Measurements from ENCODE around the gene KANSL2.
"Not testable (repeated sequence)": the region's sequence is repeated elsewhere in the genome, so short reads cannot be mapped to it uniquely, and the experiment has no call there.

The KANSL2 gene, protein sequence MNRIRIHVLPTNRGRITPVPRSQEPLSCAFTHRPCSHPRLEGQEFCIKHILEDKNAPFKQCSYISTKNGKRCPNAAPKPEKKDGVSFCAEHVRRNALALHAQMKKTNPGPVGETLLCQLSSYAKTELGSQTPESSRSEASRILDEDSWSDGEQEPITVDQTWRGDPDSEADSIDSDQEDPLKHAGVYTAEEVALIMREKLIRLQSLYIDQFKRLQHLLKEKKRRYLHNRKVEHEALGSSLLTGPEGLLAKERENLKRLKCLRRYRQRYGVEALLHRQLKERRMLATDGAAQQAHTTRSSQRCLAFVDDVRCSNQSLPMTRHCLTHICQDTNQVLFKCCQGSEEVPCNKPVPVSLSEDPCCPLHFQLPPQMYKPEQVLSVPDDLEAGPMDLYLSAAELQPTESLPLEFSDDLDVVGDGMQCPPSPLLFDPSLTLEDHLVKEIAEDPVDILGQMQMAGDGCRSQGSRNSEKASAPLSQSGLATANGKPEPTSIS

GRCh38 chr12:48681710-48682532 is at the start of gene KANSL2:
Gene KANSL2, minus strand, starts transcription at chr12:48682238. Its CDS starts 606 bp downstream, at chr12:48681632.
- DNase-seq (ENCODE audit: insufficient read length, low spot score) (peak; percentile 99), FAIRE-seq (peak; percentile 86)

- DNase-seq (ENCODE audit: insufficient read length, low spot score) (no peak), FAIRE-seq (no peak)
Observed at GRCh38 chr12:48728807-48729206, 46.8 kb upstream of the KANSL2 start.

DNA sequence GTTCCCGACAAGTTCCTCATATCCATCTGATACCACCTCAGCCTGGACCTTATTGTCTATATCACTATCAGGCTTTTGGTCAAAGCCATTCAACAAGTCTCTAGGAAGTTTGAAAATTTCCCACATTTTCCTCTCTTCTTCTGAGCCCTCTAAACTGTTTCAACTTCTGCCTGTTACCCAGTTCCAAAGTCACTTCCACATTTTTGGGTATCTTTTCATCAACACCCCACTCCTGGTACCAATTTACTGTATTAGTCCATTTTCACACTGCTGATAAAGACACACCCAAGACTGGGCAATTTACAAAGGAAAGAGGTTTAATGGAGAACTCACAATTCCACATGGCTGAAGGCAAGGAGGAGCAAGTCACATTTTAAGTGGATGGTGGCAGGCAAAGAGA is 38.7 kb upstream of the KANSL2 start:
- not testable (repeated sequence) for DNase-seq (ENCODE audit: insufficient read length, low spot score); FAIRE-seq

DNA sequence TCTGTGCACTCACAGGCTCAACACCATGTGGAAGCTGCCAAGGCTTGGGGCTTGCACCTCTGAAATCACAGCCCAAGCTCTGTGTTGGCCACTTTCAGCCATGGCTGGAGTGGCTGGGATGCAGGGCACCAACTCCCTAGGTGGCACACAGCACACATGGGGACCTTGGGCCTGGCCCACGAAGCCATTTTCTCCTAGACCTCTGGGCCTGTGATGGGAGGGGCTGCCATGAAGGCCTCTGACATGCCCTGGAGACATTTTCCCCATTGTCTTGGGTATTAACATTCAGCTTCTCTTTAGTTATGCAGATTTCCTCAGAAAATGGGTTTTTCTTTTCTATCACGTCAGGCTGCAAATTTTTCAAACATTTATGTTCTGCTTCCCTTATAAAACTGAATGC is 38.1 kb upstream of the KANSL2 start:
- FAIRE-seq; DNase-seq (ENCODE audit: insufficient read length, low spot score): not testable (repeated sequence)

DNA sequence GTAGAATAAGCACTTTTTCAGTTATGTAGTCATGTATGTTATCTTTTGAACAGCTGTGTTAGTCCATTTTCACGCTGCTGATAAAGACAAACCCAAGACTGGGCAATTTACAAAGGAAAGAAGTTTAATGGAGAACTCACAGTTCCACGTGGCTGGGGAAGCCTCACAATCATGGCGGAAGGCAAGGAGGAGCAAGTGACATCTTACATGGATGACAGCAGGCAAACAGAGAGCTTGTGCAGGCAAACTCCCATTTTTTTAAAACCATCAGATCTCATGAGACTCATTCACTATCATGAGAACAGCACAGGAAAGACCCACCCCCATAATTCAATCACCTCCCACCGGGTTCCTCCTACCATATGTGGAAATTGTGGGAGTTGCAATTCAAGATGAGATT is 37.0 kb upstream of the KANSL2 start:
- not testable (repeated sequence) for DNase-seq (ENCODE audit: insufficient read length, low spot score); FAIRE-seq

DNA sequence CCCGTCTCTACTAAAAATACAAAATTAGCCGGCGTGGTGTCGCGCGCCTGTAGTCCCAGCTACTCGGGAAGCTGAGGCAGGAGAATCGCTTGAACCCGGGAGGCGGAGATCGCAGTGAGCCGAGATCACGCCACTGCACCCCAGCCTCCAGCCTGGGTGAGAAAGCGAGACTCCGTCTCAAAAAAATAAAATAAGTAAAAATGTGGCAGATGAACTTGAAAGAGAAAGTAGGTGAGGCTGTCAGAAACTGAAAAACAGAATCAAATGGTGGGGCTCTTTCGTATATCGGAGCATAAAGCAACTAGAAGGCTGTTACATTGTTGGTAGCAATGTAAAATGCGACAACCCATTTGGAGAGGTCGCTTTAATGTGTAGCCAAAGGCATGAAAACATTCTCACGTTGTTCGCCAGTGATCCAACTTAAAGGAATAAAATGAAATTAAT is 35.2 kb upstream of the KANSL2 start:
- FAIRE-seq = no peak

GRCh38 chr12:48716493-48717251 is 34.6 kb upstream of the KANSL2 start, which contains the start of gene CCNT1:
Gene CCNT1, minus strand, starts transcription at chr12:48716707. Its CDS starts 32 bp downstream, at chr12:48716675.
- DNase-seq (ENCODE audit: insufficient read length, low spot score) (peak; percentile 100), FAIRE-seq (peak; percentile 90)

More for the DNA sequence above, 35.2 kb upstream of the KANSL2 start:
- DNase-seq (ENCODE audit: insufficient read length, low spot score) = no peak

DNA sequence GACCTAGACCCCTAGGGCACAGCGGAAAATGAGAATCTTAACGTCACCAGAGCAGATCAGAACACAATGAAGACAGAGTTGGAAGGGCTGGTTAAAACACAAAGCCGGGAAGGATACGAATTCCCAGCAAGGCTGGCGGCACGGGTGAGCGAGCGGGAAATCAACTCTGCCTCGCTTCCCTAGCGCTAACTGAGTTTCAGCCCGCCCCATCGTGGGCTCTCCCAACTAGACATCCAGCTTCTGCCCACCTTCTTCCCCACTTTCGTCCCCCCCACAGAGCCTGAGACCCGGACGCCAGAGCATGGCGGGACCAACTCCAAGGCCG is 34.1 kb upstream of the KANSL2 start:
- DNase-seq (ENCODE audit: insufficient read length, low spot score) (no peak), FAIRE-seq (no peak)

DNA sequence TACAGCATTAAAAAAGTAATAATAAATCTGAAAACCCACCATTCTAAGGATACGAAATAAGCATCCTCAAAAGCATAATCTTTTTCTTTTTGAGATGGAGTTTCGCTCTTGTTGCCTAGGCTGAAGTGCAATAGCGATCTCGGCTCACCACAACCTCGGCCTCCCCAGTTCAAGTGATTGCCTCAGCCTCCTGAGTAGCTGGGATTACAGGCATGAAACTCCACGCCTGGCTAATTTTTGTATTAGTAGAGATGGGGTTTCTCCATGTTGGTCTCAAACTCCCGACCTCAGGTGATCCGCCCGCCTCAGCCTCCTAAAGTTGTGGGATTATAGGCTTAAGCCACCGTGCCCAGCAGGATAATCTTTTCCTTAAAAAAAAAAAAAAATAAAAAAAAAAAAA is 30.2 kb upstream of the KANSL2 start:
- no peak for DNase-seq (ENCODE audit: insufficient read length, low spot score)

GRCh38 chr12:48698822-48699221 is 16.8 kb upstream of the KANSL2 start:
- FAIRE-seq; DNase-seq (ENCODE audit: insufficient read length, low spot score): not testable (repeated sequence)

More for the DNA sequence above, 30.2 kb upstream of the KANSL2 start:
- FAIRE-seq = no peak

GRCh38 chr12:48696626-48697025 is 14.6 kb upstream of the KANSL2 start:
- no peak for FAIRE-seq

DNA sequence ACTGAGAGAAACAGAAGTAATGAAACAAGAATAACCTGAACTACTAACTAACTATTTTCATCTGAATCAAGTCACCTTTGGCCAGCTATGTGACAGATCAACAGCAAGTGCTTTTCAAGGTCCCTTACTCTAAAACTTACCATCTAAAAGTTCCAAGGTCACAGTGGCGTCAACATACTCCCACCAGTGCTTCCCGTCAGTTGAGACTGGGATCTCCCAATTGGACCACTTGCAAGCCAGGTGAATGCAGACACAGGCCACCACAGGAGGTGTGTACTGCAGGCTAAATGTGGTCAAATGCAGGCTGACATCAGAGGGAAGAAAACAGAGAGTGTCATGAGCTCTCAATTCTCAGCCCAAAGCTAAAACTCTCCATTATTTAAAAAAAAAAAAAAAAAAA is 13.8 kb upstream of the KANSL2 start:
- FAIRE-seq = no peak

More at GRCh38 chr12:48696626-48697025, 14.6 kb upstream of the KANSL2 start:
- DNase-seq (ENCODE audit: insufficient read length, low spot score) = no peak

GRCh38 chr12:48694038-48694437 is 12.0 kb upstream of the KANSL2 start:
- FAIRE-seq = no peak
- no peak for DNase-seq (ENCODE audit: insufficient read length, low spot score)

More for the DNA sequence above, 13.8 kb upstream of the KANSL2 start:
- DNase-seq (ENCODE audit: insufficient read length, low spot score) = no peak

DNA sequence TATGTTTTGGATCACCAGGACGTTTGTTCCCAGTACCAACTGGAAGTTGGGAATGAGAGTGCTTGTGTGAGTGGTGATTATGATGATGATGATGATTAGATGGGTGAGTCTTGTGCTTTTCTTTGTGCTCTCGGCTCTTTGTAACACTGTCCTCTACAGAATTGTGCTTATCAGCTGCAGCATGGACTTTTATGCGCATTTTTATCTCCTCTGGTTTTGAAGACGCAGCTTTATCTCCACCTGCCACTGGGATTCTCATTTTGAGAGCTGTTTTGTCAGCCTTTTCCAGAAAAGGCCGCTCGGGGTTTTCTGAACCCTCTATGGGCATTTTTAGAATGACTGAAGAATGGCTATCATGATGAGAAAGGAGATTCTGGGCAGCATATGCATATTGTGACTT is 11.5 kb upstream of the KANSL2 start:
- DNase-seq (ENCODE audit: insufficient read length, low spot score) = no peak
- FAIRE-seq = no peak

GRCh38 chr12:48691826-48692487 is 9.9 kb upstream of the KANSL2 start:
- FAIRE-seq (no peak), DNase-seq (ENCODE audit: insufficient read length, low spot score) (no peak)

DNA sequence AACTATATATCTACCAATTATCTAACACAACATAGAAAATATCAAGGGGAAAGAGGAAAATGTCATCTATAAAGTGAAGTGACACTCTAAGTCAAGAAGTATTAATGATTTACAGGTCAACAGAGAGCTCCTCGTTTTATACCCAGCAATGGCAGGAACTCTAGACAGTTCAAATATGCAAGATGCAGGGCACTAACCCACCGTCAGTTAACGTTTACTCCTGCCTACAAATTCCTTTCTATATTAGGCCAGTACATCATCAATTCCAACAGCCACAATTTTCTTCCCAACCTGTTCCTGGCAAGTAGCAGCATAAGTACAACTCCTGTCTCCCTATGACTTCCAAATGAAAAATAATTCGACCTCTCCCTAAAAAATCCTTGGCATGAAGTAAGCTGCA is 9.0 kb upstream of the KANSL2 start:
- no peak for FAIRE-seq

DNA sequence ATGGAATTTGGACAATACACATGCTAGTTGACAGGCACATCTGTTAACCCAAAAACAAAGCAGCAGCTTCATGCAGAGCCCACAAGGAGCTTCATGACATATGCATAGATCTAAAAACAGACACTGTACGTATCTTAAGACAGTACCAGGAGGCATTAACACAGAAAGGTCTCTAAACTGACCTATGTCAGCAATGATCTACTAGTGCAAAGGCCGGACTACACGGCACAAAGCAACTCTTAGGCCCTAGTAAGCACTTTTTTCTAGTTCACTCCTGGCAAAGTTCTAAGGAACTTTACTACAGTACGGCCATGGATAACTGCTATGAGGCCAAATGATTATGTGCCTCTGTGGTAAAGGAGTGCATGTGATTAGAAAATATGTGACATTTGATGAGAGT is 8.4 kb upstream of the KANSL2 start:
- DNase-seq (ENCODE audit: insufficient read length, low spot score) = no peak
- FAIRE-seq = no peak

More for the DNA sequence above, 9.0 kb upstream of the KANSL2 start:
- no peak for DNase-seq (ENCODE audit: insufficient read length, low spot score)

GRCh38 chr12:48688836-48689235 is 6.8 kb upstream of the KANSL2 start:
- FAIRE-seq (no peak), DNase-seq (ENCODE audit: insufficient read length, low spot score) (no peak)

DNA sequence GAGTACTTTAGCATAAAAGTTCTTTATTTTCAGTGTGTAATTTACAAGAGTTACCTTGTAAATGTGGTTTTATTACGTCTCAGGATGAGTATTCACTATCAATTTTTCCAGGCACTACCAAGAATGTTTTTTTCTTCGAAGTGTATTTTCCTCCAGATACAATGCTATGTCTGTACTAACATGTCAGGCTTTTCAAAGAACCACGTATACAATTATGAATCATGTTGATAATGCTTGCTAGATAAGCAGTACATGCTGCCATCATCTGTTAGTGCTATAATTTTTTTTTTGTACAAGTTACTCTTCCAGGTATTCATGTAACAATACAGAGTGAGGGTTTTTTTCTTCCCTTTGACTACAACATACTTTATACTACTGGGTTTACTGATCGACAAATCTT is 5.6 kb upstream of the KANSL2 start:
- FAIRE-seq = no peak
- no peak for DNase-seq (ENCODE audit: insufficient read length, low spot score)

Measured in HTR-8/SVneo (cell line).